ENCODE data around the gene SMIM23.
A peak's percentile ranks its signal among the peaks of the same experiment; 100 is the strongest.

SMIM23 gene

GRCh38 chr5:171757853-171758535, 27.6 kb upstream of the SMIM23 start:
- no peak for DNase-seq (ENCODE audit: low read depth)
- TF ChIP-seq CTCF (IDR thresholded peaks at IDR 0.05; ENCODE audit: low read depth, low read length, missing control alignments): no peak
- no peak overlapping the region for H3K4me3 ChIP-seq (ENCODE audit: low read depth, low read length)

GRCh38 chr5:171759777-171760176, 25.8 kb upstream of the SMIM23 start:
- no peak overlapping the region for H3K4me3 ChIP-seq (ENCODE audit: low read depth, low read length)
- no peak for DNase-seq (ENCODE audit: low read depth)
- no peak for TF ChIP-seq CTCF (IDR thresholded peaks at IDR 0.05; ENCODE audit: low read depth, low read length, missing control alignments)

DNA sequence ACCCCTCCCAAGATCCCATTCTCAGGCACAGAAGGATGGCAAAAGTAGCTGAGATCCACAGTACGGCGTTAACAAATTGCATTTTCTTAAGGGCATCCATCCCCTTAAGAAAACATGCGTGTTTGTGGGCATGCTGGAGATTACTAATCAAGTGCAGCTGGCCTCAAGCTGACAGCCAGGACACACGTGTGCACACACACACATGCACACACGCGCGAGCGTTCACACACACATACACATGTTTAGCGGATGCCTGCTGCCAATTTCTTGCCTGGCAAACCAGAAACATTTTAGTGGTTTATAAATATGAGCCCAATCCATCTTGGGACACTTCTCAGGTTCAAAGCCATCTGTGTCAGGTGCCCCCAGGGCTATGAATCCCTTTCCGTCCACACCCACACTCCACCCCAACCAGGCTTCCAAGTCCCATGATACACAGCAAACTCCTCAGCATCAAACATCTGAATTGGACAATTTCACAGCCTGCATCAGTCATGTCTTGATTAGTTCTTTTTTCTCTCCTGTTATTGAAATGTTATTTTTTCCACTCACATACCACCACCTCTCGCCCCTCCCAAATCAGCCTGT, 23.5 kb upstream of the SMIM23 start:
- no peak for TF ChIP-seq CTCF (IDR thresholded peaks at IDR 0.05; ENCODE audit: low read depth, low read length, missing control alignments)
- H3K4me3 ChIP-seq (ENCODE audit: low read depth, low read length): no peak overlapping the region
- no peak for DNase-seq (ENCODE audit: low read depth)

DNA sequence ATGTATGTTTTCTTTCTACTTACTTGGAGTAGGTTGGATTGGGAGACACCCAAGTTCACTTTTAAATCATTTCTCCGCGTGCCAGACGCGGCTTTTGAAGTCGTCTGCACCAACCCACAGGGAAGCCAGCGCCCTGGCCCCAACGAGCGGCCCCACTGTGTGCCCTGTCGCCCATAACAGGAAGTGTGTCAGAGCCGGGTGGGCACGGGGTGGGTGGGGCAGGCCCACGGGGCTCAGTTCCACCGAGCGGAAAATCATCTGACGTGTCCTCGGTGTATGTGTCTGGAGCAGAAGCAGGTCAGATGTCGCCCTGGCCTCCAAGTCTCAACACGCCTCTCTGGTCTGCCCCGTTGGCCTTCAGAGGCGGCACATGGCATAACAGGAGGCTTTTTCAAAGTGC, 22.7 kb upstream of the SMIM23 start:
- DNase-seq (ENCODE audit: low read depth): no peak
- TF ChIP-seq CTCF (IDR thresholded peaks at IDR 0.05; ENCODE audit: low read depth, low read length, missing control alignments): no peak
- H3K4me3 ChIP-seq (ENCODE audit: low read depth, low read length): no peak overlapping the region

- DNase-seq (ENCODE audit: low read depth): no peak
- TF ChIP-seq CTCF (IDR thresholded peaks at IDR 0.05; ENCODE audit: low read depth, low read length, missing control alignments): no peak
- no peak overlapping the region for H3K4me3 ChIP-seq (ENCODE audit: low read depth, low read length)
Observed at GRCh38 chr5:171764265-171764664, 21.4 kb upstream of the SMIM23 start.

DNA sequence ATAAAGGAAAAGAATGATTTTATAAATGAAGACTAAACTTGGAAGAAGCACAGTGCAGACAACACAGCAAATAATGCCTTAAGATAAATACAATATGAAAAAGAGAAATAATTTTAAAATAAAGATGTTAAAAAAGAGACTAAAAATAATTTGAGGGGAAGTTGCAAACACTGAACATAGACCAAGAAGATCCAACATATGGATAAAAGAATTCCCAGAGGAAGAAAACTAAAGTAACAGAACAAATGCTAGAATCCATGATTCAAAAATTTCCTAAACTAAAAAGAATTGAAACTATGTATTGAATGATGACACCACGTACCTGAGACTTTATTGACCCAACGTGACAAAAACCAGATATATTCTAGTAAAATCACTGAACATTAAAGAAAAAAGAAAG, 18.7 kb upstream of the SMIM23 start:
- no peak for TF ChIP-seq CTCF (IDR thresholded peaks at IDR 0.05; ENCODE audit: low read depth, low read length, missing control alignments)
- no peak for DNase-seq (ENCODE audit: low read depth)
- no peak overlapping the region for H3K4me3 ChIP-seq (ENCODE audit: low read depth, low read length)

GRCh38 chr5:171770153-171770552, 15.5 kb upstream of the SMIM23 start:
- no peak for DNase-seq (ENCODE audit: low read depth)
- H3K4me3 ChIP-seq (ENCODE audit: low read depth, low read length): no peak overlapping the region
- TF ChIP-seq CTCF (IDR thresholded peaks at IDR 0.05; ENCODE audit: low read depth, low read length, missing control alignments): peak; percentile 3
